Measurements from ENCODE around the gene RNF214.
"Not testable (repeated sequence)": the region's sequence is repeated elsewhere in the genome, so short reads cannot be mapped to it uniquely, and the experiment has no call there.

RNF214 gene

DNA sequence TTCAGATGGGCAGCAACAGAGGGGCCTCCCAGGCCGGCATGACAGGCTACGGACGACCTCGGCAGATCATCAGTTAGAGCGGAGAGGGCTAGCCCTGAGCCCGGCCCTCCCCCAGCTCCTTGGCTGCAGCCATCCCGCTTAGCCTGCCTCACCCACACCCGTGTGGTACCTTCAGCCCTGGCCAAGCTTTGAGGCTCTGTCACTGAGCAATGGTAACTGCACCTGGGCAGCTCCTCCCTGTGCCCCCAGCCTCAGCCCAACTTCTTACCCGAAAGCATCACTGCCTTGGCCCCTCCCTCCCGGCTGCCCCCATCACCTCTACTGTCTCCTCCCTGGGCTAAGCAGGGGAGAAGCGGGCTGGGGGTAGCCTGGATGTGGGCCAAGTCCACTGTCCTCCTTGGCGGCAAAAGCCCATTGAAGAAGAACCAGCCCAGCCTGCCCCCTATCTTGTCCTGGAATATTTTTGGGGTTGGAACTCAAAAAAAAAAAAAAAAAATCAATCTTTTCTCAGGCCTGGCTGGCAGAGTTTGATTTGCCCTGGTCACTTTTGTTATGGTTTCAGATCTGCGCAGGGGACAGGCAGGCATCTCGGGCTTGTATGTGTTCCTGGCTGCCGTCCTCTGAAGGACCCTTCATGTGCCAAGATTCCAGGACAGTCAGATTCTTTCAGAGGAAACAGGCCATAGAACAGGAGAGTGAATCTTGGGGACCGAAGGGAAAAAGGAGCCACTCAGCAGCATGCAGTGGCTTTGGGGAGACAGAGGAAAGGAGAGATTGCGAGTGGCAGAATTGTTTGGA lies 28.0 kb upstream of the RNF214 start:
- no peak overlapping the region for H3K4me3 ChIP-seq (ENCODE audit: low read depth in 1 of 5, low read length in 5 of 5)
- H3K9ac ChIP-seq (ENCODE audit: low read length in 5 of 5) = peak overlapping the region in 1 of 5 donors; percentile 11
- peaks cover 6 to 66% (median 65%) of the 10 kb centered on the region in 5 donors for H3K4me1 ChIP-seq (ENCODE audit: control insufficient read depth in 5 of 5, insufficient read depth in 5 of 5, low read length in 5 of 5)
- no peaks in the 10 kb centered on the region for H3K9me3 ChIP-seq (ENCODE audit: control insufficient read depth in 5 of 5, low read length in 5 of 5)
- H3K27me3 ChIP-seq (ENCODE audit: control insufficient read depth in 5 of 5, insufficient read depth in 4 of 5, low read length in 5 of 5) = no peaks in the 10 kb centered on the region
- peak overlapping the region; percentile 50 for H3K27ac ChIP-seq (ENCODE audit: low read depth, low read length)
- H3K36me3 ChIP-seq (ENCODE audit: control insufficient read depth in 5 of 5, insufficient read depth in 5 of 5, low read length in 5 of 5) = peaks cover 0 to 37% (median 24%) of the 10 kb centered on the region in 5 donors

DNA sequence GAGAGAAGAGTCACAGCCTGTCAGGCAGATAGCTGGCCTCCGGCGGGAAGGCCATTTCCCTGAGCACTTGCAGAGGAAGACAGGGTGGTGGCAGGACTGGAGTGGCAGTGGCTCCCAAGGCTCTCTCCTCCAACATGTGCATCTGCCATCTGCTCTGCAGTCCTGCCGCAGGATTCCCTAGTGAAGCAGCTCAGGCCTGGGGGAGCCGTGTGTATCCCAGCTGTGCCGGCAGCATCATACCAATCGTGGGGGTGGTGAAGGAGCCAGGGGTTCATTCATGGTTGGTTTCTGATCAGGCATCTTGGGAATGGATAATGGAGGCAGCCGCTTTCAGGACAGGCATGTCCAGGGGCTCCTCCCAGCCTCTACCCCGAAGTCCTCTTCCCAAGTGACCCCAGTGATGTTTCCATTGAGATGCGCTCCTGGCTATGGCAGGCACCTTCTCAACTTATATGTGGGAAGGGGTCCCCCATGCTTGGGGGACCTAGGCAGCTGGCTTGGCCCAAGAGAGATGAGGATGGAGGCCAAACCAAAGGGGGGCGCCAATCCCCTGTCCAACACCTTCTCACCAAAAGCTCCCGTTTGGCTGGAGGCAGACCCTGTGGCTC lies 27.2 kb upstream of the RNF214 start:
- peak overlapping the region; percentile 50 for H3K27ac ChIP-seq (ENCODE audit: low read depth, low read length)
- no peaks in the 10 kb centered on the region for H3K27me3 ChIP-seq (ENCODE audit: control insufficient read depth in 5 of 5, insufficient read depth in 4 of 5, low read length in 5 of 5)
- no peak overlapping the region for H3K4me3 ChIP-seq (ENCODE audit: low read depth in 1 of 5, low read length in 5 of 5)
- H3K9ac ChIP-seq (ENCODE audit: low read length in 5 of 5) = no peak overlapping the region
- peaks cover 0 to 41% (median 24%) of the 10 kb centered on the region in 5 donors for H3K36me3 ChIP-seq (ENCODE audit: control insufficient read depth in 5 of 5, insufficient read depth in 5 of 5, low read length in 5 of 5)
- no peaks in the 10 kb centered on the region for H3K9me3 ChIP-seq (ENCODE audit: control insufficient read depth in 5 of 5, low read length in 5 of 5)
- H3K4me1 ChIP-seq (ENCODE audit: control insufficient read depth in 5 of 5, insufficient read depth in 5 of 5, low read length in 5 of 5) = peaks cover 6 to 58% (median 56%) of the 10 kb centered on the region in 5 donors

DNA sequence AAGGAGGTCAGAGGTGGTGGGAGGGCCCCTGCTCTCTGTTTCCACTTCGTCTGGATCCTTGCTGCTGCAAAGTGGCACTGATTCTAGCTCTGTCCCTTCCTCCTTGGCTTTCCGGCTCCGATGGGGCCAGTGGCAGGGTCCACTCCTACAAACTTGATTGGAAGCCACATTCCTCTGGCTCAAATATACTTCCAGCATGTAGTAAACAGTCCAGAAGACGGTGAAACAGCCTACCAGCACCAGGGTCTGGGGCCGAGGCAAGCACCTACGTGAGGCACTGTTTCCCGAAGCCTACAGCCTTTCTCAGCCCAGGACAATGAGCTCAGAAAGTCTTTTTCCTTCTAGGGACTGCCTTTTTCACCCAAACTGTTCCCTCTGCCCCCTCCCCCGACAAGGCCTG lies 26.4 kb upstream of the RNF214 start:
- H3K4me3 ChIP-seq (ENCODE audit: low read depth in 1 of 5, low read length in 5 of 5); H3K9me3 ChIP-seq (ENCODE audit: control insufficient read depth in 5 of 5, low read length in 5 of 5); H3K9ac ChIP-seq (ENCODE audit: low read length in 5 of 5); H3K27me3 ChIP-seq (ENCODE audit: control insufficient read depth in 5 of 5, insufficient read depth in 4 of 5, low read length in 5 of 5); H3K27ac ChIP-seq (ENCODE audit: low read depth, low read length): not testable (repeated sequence)
- H3K4me1 ChIP-seq (ENCODE audit: control insufficient read depth in 5 of 5, insufficient read depth in 5 of 5, low read length in 5 of 5) = peaks cover 5 to 50% (median 48%) of the 10 kb centered on the region in 5 donors
- H3K36me3 ChIP-seq (ENCODE audit: control insufficient read depth in 5 of 5, insufficient read depth in 5 of 5, low read length in 5 of 5) = peaks cover 0 to 46% (median 24%) of the 10 kb centered on the region in 5 donors

DNA sequence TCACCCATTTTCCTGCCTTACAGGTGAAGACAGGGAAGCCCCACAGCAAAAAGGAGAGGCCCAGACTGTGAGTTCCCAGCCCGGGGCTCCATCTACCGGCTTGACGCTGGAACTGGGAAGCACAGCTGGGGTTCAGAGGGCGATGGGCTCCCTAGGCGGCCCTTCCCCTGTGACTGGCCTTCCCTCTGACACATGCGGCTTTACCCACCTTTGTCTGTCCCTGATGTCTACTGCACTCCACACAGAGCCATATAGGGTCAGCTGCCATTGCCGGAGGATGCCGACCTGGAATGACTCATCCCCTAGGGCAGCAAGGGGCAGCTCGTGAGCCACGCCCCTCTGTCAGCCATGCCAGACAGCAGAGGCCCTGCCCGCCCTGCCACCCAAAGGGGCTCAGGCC lies 25.6 kb upstream of the RNF214 start:
- not testable (repeated sequence) for H3K27me3 ChIP-seq (ENCODE audit: control insufficient read depth in 5 of 5, insufficient read depth in 4 of 5, low read length in 5 of 5); H3K27ac ChIP-seq (ENCODE audit: low read depth, low read length)
- H3K36me3 ChIP-seq (ENCODE audit: control insufficient read depth in 5 of 5, insufficient read depth in 5 of 5, low read length in 5 of 5) = peaks cover 0 to 46% (median 24%) of the 10 kb centered on the region in 5 donors

DNA sequence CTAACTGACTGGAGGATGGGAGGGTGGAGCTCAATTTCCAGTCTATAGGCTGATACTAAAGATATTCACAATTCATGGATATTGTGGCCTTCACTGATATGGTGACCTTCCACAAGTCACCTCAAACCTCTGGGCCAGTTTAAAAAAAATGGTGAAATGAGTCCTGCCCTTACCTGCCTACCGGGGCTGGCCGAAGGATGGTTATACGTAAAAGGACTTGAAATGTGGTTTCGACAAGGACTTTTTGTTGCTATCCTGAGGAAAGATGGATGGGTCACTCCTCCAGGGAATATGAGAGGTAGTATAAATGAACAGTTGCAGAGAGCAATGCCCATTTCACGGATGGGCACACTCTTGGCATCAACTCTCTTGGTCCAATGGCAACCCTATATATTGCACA lies 25.0 kb upstream of the RNF214 start:
- H3K4me3 ChIP-seq (ENCODE audit: low read depth in 1 of 5, low read length in 5 of 5); H3K27ac ChIP-seq (ENCODE audit: low read depth, low read length); H3K9ac ChIP-seq (ENCODE audit: low read length in 5 of 5); H3K9me3 ChIP-seq (ENCODE audit: control insufficient read depth in 5 of 5, low read length in 5 of 5); H3K27me3 ChIP-seq (ENCODE audit: control insufficient read depth in 5 of 5, insufficient read depth in 4 of 5, low read length in 5 of 5): not testable (repeated sequence)
- H3K4me1 ChIP-seq (ENCODE audit: control insufficient read depth in 5 of 5, insufficient read depth in 5 of 5, low read length in 5 of 5) = peaks cover 2 to 36% (median 35%) of the 10 kb centered on the region in 5 donors
- peaks cover 0 to 46% (median 24%) of the 10 kb centered on the region in 5 donors for H3K36me3 ChIP-seq (ENCODE audit: control insufficient read depth in 5 of 5, insufficient read depth in 5 of 5, low read length in 5 of 5)

More for the DNA sequence above, 25.6 kb upstream of the RNF214 start:
- not testable (repeated sequence) for H3K4me3 ChIP-seq (ENCODE audit: low read depth in 1 of 5, low read length in 5 of 5); H3K9me3 ChIP-seq (ENCODE audit: control insufficient read depth in 5 of 5, low read length in 5 of 5); H3K9ac ChIP-seq (ENCODE audit: low read length in 5 of 5)
- peaks cover 4 to 42% (median 41%) of the 10 kb centered on the region in 5 donors for H3K4me1 ChIP-seq (ENCODE audit: control insufficient read depth in 5 of 5, insufficient read depth in 5 of 5, low read length in 5 of 5)

DNA sequence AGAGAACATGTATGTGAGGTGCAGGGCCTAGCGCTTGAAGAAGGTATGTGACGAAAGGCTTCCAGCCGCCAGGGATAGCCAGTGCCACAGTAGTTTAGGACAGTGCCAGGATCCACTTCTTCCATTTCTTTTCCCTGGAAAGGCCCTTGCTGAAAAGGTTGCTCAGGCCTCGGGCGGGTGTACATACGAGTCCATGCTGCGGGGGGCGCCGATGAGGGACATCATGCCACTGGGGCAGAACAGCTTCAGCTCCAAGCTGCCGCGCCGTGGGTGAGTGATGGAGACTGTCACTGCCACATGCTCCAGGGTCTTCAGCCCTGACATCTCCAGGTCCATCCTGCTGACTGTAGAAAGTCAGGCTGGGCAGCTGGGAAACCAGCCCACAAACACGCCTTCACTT lies 23.8 kb upstream of the RNF214 start:
- H3K4me1 ChIP-seq (ENCODE audit: control insufficient read depth in 5 of 5, insufficient read depth in 5 of 5, low read length in 5 of 5) = peaks cover 0 to 24% (median 23%) of the 10 kb centered on the region in 5 donors
- H3K9ac ChIP-seq (ENCODE audit: low read length in 5 of 5); H3K27me3 ChIP-seq (ENCODE audit: control insufficient read depth in 5 of 5, insufficient read depth in 4 of 5, low read length in 5 of 5); H3K4me3 ChIP-seq (ENCODE audit: low read depth in 1 of 5, low read length in 5 of 5); H3K9me3 ChIP-seq (ENCODE audit: control insufficient read depth in 5 of 5, low read length in 5 of 5); H3K27ac ChIP-seq (ENCODE audit: low read depth, low read length): not testable (repeated sequence)
- peaks cover 0 to 45% (median 28%) of the 10 kb centered on the region in 5 donors for H3K36me3 ChIP-seq (ENCODE audit: control insufficient read depth in 5 of 5, insufficient read depth in 5 of 5, low read length in 5 of 5)

DNA sequence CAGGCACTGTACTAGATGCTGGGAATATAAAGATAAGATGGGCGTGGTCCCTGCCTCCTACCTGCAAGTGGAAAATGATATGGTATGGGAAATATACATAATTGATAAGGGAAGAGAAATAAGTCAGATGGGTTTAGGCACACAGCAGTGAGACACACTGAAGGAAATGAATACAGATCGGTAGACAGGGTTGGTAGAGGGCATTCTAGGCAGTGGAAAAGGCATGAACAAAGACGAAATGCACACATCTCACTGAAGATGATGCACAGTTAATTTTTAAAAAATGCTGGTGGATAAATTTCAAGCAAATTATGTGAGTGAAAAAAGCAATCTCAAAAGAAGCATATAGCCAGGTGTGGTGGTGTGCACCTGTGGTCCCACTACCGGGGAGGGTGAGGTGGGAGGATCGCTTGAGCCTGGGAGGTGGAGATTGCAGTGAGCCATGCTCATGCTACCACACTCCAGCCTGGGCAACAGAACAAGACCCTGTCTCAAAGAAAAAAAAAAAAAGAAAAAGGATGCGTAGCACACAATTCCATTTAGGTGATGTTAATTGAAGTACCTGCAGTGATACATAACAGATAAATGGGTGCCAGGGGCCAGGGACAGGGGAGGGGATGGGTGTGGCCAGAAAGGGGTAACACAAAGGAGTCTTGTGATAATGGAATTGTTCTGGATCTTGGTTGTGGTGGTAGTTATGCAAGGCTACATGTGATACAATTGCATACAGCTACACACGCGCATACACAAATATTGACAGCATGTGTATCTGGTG lies 22.9 kb upstream of the RNF214 start:
- H3K4me3 ChIP-seq (ENCODE audit: low read depth in 1 of 5, low read length in 5 of 5); H3K27me3 ChIP-seq (ENCODE audit: control insufficient read depth in 5 of 5, insufficient read depth in 4 of 5, low read length in 5 of 5); H3K9me3 ChIP-seq (ENCODE audit: control insufficient read depth in 5 of 5, low read length in 5 of 5); H3K27ac ChIP-seq (ENCODE audit: low read depth, low read length); H3K9ac ChIP-seq (ENCODE audit: low read length in 5 of 5): not testable (repeated sequence)
- Histone ChIP-seq H3K4me1 (ENCODE audit: control insufficient read depth in 5 of 5, insufficient read depth in 5 of 5, low read length in 5 of 5) (peaks cover 0 to 15% (median 15%) of the 10 kb centered on the region in 5 donors), H3K36me3 (ENCODE audit: control insufficient read depth in 5 of 5, insufficient read depth in 5 of 5, low read length in 5 of 5) (peaks cover 0 to 43% (median 24%) of the 10 kb centered on the region in 5 donors)

DNA sequence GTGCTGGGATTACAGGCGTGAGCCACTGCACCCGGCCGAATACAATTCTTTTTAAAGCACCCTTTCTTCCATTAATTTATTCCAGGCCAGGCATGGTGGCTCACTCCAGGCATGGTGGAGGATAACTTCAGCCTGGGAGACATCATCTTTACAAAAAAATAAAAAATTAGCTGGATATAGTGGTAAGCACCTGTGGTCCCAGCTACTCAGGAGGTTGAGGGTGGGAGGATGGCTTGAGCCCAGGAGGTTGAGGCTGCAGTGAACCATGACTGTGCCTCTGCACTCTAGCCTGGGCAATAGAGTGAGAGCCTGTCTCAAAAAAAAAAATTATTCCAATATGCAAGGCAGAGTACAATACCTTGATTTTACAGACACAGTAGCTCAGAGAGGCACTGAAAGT lies 21.9 kb upstream of the RNF214 start:
- Histone ChIP-seq H3K9ac (ENCODE audit: low read length in 5 of 5) (no peak overlapping the region), H3K4me3 (ENCODE audit: low read depth in 1 of 5, low read length in 5 of 5) (no peak overlapping the region), H3K27me3 (ENCODE audit: control insufficient read depth in 5 of 5, insufficient read depth in 4 of 5, low read length in 5 of 5) (no peaks in the 10 kb centered on the region), H3K9me3 (ENCODE audit: control insufficient read depth in 5 of 5, low read length in 5 of 5) (no peaks in the 10 kb centered on the region), H3K27ac (ENCODE audit: low read depth, low read length) (no peak overlapping the region), H3K36me3 (ENCODE audit: control insufficient read depth in 5 of 5, insufficient read depth in 5 of 5, low read length in 5 of 5) (peaks cover 0 to 37% (median 19%) of the 10 kb centered on the region in 5 donors), H3K4me1 (ENCODE audit: control insufficient read depth in 5 of 5, insufficient read depth in 5 of 5, low read length in 5 of 5) (peaks cover 0 to 4% (median 4%) of the 10 kb centered on the region in 5 donors)

DNA sequence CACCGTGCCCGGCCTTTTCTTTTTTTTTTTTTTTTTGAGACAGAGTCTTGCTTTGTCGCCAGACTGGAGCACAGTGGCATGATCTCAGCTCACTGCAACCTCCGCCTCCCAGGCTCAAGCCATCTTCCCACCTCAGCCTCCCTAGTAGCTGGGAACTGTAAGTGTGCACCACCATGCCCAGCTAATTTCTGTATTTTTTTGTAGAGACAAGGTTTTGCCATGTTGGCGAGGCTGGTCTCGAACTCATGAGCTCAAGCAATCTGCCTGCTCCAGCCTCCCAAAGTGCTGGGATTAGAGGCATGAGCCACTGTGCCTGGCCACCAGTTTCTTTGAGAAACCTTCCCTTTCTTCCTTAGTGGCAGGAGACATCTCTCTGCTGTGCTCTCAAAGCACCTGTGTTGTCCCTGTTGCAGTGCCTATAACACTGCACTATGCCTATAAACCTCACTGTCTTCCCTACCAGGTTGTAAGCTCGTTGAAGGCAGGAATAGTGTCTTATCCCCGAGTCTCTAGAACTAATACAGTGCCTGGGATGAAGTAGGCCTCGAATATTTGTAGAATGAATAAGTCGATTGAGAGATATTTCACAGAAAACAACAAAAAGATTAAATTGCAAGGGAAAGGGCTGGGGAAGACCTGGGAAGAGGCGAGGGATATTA lies 19.6 kb upstream of the RNF214 start:
- no peak overlapping the region for H3K27ac ChIP-seq (ENCODE audit: low read depth, low read length)
- peaks cover 6 to 14% (median 14%) of the 10 kb centered on the region in 5 donors for H3K4me1 ChIP-seq (ENCODE audit: control insufficient read depth in 5 of 5, insufficient read depth in 5 of 5, low read length in 5 of 5)
- no peak overlapping the region for H3K9ac ChIP-seq (ENCODE audit: low read length in 5 of 5)
- no peaks in the 10 kb centered on the region for H3K27me3 ChIP-seq (ENCODE audit: control insufficient read depth in 5 of 5, insufficient read depth in 4 of 5, low read length in 5 of 5)
- H3K9me3 ChIP-seq (ENCODE audit: control insufficient read depth in 5 of 5, low read length in 5 of 5) = no peaks in the 10 kb centered on the region
- peaks cover 0 to 47% (median 28%) of the 10 kb centered on the region in 5 donors for H3K36me3 ChIP-seq (ENCODE audit: control insufficient read depth in 5 of 5, insufficient read depth in 5 of 5, low read length in 5 of 5)
- H3K4me3 ChIP-seq (ENCODE audit: low read depth in 1 of 5, low read length in 5 of 5) = no peak overlapping the region
